GM18951 (cell line): ENCODE results near the gene TSHZ2.

ENCODE experiments used
- POLR2A ChIP-seq: IDR thresholded peaks from 4 replicates; pipeline ENCODE4 v1.6.1; 2011; ENCODE audit warnings: mild to moderate bottlenecking; ENCODE audit not compliant: insufficient read length, insufficient read depth; ENCODE audit errors: extremely low read depth
- in situ Hi-C: fragments of 300-500 bp; cut with MboI; formaldehyde crosslinking; loops from one replicate; pipeline ENCODE4 v1.12.0; 2022; ENCODE audit warnings: low sequenced_read_pairs, mixed read lengths, inconsistent platforms; ENCODE audit not compliant: unreplicated experiment

Gene TSHZ2

DNA sequence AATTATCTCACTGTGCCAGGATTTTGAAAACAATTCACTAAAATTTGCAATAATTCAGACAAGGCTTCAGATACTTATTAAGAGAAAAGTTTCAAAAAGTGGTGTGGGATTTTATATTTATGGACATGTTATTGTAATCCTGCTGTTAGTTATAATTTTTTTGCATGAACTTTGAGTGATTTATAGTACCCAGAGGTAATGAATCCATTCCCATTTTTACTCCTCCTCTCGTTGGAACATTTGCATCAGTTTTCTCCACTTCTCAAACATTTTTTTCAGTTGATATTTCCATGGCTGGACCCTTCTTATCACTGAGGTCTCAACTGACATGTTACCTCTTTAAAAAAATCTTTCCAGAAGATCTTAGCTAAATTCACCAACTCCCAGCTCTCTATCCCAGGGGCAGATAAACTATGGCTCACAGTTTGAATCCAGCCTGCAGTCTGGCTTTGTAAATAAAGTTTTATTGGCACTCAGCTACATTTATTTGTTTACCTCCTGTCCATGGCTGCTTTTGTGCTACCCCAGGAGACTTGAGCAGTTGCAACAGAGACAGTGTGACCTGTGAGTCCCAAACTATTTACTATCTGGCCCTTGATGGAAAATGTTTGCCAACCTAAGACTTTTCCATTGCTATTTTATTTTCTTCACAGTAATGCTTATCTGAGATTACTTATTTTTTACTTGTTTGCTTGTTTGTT lies 83.4 kb downstream of the TSHZ2 start:
- in situ Hi-C loops, result no loop called here
- no peak for TF ChIP-seq POLR2A

DNA sequence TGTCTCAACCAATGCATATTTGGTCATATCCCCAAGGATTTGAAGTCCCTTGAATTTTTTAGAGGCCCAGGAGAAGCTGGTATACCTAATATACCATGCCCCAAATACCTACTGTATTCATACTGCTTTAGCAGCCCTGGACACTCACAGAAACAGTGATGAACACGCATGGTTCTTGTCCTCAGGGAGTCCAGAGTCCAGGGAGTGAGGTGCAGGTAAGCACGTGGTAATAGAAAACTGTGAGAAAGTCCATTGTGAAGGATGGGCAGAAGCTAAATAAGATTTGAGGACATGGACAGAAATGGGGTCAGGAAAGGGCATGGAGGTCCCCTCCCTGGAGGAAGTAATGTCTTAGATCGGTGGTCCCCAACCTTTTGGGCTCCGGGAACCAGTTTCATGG lies 85.4 kb downstream of the TSHZ2 start:
- in situ Hi-C loops, result no loop called here
- no peak for TF ChIP-seq POLR2A

DNA sequence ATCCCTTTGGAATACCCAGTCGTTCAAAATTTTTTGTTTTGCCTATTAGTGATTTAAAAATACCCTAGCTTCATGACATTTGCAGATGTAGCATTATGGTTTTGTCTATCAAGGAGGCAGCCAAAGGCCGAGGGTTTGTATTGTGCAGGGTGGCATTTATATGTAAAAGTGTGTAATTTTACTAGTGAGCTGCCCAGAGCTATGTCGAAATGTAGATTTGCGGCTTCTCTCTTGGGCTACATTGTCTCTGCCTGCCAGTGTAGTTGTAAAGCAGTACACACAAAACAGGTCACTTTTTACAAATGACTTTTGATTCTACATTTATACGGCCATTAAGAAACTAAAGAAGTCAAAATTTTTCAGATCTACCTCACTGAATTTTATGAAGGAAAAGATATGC lies 87.7 kb downstream of the TSHZ2 start:
- no peak for TF ChIP-seq POLR2A
- in situ Hi-C loops, result no loop called here

DNA sequence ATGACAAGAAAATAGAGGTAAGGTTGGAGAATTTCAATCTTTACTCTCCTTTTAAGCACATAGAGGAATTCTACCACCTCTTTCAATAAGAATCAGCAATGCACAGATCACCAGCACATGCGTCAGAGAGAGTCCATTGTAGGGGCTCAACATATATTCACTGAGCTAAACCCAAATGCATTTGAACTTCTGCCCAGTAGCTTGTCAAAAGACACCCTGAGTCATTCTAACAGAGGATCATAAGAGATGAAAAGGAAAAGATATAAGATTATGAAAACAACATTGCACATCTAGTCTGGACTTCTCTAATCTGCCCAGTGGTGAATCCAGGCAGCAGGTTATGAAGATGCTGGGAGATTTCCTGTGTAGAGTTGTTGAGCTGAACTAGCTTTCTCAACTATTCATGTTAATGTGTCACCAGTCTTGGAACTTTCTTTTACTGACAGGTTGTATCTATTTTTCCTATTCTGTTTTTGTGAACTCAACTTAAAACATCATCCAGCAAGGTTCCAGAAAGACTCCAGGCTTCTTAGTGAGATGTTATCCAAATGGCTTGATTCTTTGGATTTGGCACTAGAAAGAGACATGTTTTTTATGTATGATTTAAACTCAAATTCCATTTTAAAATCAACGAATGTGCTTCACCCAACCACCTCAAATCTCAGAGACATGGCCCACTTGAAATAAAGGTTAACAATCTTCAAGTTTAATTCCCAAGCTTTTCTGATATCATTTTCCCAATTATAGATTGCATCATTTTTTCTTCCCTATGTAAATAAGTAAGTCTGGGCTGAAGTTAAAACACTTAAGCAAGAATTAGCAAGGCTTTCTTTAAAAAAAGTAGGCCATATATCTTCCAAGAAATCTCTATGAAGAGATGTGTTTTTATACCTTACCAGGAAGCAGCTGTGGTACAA lies 89.3 kb downstream of the TSHZ2 start:
- no peak for TF ChIP-seq POLR2A

DNA sequence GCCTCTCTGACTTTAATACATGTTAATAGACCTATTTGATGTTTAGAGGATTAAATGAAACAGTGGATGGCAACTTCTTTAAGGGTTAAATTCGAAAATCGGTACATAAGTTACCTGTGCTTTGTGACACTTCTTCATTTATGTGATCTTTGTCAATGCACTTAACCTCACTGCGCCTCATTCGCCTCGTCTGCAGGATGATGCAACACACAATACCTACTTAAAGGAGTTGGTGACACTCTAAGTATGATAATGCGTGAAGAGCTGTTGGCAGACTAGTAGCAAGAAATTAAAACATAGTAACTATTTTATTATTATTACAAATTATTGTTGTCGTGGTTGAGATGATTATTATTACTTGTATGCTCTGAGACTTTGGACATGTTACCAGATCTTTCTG lies 92.8 kb downstream of the TSHZ2 start:
- TF ChIP-seq POLR2A, result no peak
- in situ Hi-C loops, result no loop called here

More for the DNA sequence above, 89.3 kb downstream of the TSHZ2 start:
- in situ Hi-C loops, result no loop called here

DNA sequence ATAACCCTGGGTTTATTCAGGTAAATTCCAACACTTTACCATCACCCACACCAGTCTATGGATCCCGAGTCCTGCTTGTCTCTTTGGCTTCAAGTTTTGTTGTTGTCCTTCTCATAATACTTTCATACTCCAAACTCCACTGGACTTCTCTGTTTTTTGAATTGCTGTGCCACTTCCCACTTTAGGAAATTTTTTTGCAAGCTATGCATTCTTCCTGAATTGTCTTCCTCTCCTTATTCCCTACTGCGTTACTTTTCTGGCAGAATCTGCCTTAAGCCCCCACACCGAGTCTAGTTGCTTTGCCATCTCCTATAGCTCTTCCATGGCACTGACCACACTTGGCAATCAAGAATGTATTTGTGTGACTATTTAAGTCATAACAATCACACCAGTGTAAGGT lies 96.1 kb downstream of the TSHZ2 start:
- in situ Hi-C loops, result no loop called here
- TF ChIP-seq POLR2A, result no peak

DNA sequence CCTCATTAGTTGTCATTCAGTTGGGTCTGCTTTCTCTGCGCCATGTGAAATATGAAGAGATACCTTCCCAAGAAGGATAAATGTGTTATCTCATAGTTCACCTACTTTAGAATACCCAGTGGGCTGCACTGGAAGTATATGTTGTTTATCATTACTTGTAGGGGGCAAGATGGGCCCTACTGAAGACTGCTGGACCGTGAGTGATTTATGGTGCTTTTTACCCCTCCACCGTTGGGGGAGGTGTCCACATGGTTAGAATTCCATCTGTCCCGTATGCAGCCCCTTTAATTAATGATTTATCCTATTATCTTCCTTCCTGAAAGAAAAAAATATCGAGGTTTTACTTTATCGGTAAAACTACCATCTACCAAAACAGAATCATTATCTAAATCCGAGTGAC lies 97.0 kb downstream of the TSHZ2 start:
- in situ Hi-C loops, result no loop called here
- TF ChIP-seq POLR2A, result no peak

DNA sequence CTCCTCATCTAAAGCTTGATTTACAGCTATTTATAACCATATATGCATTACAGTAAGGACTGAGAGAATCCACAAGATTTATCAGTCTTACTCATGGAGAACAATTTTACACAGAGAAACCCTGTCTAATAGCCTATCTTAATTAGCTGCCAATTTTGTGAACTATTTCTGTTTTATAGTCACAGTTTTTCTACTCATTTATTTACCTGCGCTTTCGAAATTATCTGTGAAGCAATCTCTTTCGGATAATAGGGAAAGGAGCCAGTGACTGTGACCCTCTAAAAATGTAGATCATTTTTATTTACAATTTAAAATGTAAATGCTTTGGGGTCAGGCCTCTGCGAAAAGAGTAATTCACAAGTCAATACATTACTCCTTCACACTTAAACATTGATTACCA lies 98.1 kb downstream of the TSHZ2 start:
- in situ Hi-C loops, result no loop called here
- no peak for TF ChIP-seq POLR2A

DNA sequence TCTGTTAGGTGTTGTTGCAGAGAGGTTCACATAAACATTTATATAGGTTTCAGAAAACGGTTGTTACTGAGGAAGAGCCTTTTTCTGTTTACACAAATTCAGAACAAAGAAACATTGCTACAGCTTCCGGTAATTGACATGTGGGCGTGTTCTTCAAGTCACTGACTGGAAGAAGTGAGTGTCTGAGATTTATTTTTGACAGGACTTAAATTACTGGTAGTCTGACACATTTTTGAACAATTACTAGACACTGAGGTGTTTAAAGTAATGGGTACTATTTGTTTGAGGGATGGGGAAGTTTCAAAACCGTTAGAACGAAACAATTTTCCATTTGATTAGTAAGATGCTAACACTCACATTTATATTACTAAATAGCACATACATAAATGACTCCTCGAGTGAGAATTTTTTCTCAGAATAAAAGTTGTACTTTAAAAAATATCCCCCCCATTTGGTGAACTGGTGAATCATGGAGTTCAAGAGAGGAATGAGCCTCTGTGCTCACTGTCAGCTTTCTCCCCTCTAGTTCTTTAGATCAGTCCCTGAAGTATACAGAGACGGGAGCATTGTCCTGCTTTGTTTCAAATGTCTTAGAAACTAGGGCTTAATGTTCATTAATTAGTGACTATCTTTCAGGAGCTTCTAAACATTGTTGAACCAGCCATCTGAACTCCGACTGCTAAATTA lies 98.7 kb downstream of the TSHZ2 start:
- TF ChIP-seq POLR2A, result no peak
- in situ Hi-C loops, result no loop called here

DNA sequence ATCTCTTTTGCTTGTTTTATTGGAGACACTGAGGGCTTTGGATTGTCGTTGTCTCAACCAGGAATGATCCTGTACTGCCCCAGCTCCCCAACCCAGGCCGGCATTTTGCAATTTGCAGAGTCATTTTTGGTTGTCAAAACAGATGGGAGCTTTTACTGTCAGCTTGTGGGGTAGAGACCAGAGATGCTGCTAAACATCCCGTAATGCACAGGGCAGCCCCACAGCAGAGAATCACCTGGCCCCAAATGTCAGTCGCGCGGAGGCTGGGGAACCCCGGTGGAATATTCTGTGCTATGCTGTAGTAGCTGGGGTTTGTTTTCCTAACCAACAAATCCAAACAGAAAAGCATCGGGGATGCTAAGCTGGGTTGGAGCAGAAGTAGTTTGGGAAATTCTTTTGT lies 99.7 kb downstream of the TSHZ2 start:
- in situ Hi-C loops, result no loop called here
- no peak for TF ChIP-seq POLR2A

DNA sequence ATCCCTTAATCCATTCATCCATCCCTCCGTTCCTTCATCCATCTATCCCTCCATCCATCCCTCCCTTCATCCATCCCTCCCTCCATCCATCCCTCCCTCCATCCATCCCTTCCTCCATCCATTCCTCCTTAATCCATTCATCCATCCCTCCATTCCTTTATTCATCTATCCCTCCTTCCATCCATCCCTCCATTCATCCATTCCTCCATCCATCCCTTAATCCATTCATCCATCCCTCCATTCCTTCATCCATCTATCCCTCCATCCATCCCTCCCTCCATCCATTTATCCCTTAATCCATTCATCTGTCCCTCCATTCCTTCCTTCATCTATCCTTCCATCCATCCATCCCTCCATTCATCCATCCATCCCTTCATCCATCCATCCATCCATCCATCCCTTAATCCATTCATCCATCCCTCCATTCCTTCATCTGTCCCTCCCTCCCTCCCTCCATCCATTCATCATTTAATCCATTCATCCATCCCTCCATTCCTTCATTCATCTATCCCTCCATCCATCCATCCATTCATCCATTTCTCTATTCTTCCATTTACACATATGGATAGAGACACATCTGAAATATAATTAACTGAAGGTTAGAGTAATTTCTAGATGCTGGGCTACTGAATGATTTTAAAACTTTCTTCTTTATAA lies 100.9 kb downstream of the TSHZ2 start:
- TF ChIP-seq POLR2A, result no peak
- in situ Hi-C loops, result no loop called here

DNA sequence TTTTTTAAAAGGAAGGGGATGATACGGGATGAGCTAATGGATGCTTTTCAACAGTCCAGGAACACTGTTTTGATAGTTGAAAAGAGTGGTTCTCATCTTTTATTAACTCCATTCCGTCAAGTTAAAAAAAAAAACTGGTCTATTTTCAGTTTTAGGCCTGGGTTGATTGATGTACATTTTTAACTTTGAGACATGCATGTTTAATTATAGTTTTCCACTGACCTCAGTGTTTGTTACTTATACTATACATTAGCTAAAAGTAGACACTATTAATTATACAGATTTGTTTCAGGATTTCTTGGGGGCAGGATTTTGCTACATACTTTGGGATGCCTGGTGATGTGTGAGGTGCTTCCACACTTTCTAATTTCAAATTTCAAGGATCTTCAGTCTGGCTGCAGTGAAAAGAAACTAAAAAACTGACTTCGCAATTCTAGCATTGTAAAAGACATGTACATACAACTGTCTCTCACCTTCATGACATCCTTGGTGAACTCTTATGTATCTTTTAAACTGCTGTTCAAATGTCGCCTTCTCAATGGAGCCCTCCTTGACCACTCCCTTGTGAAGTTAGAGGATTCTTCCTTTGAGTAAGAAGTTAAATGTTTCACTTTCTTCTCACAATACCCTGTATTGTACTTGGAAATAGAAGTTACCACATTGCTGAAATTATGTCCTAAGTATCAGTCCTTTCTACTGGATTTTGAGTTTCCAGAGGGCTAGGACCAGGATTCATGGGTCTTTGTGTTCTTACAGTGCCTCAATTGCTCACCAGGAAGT lies 101.7 kb downstream of the TSHZ2 start:
- in situ Hi-C loops, result no loop called here
- no peak for TF ChIP-seq POLR2A
